HTR-8/SVneo (cell line): ENCODE results near the gene DRC1.
"Not testable (repeated sequence)": the region's sequence is repeated elsewhere in the genome, so short reads cannot be mapped to it uniquely, and the experiment has no call there.

Experiments used
- DNase-seq: peaks from one replicate; pipeline ENCODE4 v3.0.0; 2011; ENCODE audit warnings: low spot score, mixed read lengths; ENCODE audit not compliant: insufficient read length
- FAIRE-seq: peaks from 2 replicates; lab custom pipeline; 2011; peaks lifted over from hg19 to GRCh38; lab: Jason Lieb, UNC

Gene DRC1

DNA sequence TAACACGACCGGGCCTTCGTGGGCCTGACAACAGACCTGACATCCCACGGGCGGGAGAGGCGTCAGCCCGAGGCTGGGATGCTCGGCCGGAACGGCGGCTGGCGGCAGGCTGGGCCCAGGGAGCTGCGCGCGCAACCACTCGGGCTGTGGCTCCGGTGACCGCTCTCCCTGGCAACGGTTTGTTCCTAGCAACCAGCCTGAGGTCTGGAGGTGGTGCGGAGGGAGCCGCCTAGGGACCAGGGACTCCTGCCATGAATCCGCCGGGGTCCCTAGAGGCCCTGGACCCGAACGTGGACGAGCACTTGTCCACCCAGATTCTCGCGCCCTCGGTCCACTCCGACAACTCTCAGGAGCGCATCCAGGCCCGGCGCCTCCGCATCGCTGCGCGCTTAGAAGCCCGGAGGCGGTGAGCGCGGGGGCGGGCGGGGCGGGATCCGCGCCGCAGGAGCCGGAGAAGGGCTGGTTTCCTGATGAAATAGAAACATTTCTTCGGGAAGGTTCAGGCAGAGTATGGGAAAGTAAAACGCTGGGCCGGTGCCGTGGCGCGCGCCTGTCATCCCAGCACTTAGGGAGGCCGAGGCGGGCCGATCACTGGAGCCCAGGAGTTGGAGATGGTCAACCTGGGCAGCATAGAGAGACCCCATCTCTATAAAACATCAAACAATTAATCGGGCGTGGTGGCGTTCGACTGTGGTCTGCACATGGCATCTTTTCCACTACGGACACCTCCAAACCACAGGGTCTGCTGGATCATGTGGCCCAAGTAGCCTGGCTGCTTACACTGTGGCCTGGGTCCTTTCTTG lies at the start of gene DRC1:
Gene DRC1, plus strand, starts transcription at position 182 of the 803 bp plus-strand sequence. Its CDS starts 70 bp downstream, at position 252.
- DNase-seq (peak; percentile 80), FAIRE-seq (peak; percentile 81)

GRCh38 chr2:26352892-26353291 lies 48.8 kb upstream of the DRC1 start:
- DNase-seq (no peak), FAIRE-seq (no peak)

GRCh38 chr2:26354469-26354868 lies 47.3 kb upstream of the DRC1 start:
- not testable (repeated sequence) for FAIRE-seq, DNase-seq

DNA sequence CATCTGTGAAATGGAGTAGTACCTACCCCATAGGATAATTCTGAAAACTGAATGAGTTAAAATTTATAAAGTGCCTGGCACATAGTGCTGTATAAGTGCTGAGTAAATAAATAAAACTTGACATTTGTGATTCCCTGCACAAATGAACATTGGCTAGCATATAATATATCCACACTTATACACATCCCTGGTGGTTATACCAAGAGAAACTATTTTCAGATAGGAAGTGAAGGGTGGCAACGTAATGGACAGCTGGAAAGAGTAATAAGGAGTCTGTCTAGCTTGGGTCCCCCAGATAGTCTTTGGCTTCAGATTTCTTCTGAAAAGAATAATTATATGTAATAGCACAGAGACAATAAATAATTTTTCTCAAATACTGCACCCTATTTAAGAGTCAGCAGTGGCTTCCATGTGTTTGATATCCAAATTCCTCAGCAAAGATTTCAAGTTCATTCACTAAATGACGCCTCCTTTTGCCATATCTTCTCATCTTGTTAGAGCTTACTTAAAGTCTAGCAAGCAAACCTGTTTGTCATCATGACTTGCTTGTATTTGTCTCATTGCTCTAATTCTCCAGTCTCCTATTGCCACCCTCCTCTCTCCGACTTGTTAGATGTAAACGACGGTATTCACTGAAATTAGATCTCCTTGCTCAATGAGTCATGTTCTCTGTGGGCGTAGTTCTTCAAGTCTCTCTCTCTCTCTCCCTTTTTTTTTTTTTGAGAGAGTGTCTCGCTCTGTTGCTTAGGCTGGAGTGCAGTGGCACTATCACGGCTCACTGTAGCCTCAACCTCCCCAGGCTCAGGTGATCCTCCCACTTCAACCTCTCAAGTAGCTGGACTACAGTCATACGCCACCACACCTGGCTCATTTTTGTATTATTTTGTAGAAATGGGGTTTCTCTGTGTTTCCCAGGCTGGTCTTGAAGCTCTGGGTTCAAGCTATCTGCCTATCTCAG lies 46.4 kb upstream of the DRC1 start:
- peak; percentile 89 for DNase-seq
- FAIRE-seq = peak; percentile 63

DNA sequence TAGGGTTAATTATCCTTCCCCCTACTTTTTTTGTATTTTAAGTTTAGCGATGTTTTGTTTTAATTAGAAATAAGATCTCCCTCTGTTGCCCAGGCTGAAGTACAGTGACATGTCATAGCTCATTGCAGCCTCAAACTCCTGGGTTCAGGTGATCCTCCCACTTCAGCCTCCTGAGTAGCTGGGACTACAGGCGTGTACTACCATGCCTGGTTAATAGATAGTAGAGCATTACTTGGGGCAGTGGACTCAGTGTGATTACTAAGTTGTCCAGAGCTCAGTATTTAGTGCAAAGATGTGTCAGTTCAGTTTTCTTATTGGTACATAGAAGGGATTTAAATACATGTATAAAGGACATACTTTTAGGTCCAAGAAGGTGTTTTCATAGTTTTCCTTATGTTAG lies 45.6 kb upstream of the DRC1 start:
- FAIRE-seq (no peak), DNase-seq (no peak)

GRCh38 chr2:26356771-26357170 lies 44.9 kb upstream of the DRC1 start:
- DNase-seq (no peak), FAIRE-seq (no peak)

DNA sequence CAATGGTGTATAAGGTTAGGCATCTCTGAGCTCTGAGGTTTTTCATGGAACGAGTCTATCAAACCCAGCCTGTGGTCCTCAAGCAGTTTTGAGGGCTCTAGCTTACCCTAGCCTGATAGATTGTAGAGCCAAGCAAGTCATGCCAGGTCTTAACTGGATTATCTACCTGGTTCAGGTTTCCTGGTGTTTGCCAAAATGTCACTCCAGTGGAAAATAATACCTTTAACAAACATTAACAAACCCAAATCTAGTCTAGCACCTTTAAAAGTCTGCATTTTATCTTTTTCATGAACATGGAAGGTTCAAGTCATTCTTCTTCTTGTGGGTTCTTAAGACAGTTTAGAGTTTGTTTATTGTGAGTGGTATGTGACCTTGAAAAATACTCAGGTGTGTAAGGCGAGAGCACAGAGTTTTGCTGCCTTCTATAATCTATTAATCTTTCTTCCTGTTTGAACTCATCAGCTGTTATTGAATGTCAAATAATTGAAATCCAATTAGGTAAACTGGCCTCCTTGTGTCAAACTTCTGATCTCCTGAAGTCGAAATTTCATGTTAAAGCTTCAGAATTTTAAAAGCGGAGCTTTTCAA lies 41.7 kb upstream of the DRC1 start:
- DNase-seq (no peak), FAIRE-seq (no peak)

GRCh38 chr2:26363323-26363722 lies 38.4 kb upstream of the DRC1 start:
- DNase-seq (no peak), FAIRE-seq (peak; percentile 49)

DNA sequence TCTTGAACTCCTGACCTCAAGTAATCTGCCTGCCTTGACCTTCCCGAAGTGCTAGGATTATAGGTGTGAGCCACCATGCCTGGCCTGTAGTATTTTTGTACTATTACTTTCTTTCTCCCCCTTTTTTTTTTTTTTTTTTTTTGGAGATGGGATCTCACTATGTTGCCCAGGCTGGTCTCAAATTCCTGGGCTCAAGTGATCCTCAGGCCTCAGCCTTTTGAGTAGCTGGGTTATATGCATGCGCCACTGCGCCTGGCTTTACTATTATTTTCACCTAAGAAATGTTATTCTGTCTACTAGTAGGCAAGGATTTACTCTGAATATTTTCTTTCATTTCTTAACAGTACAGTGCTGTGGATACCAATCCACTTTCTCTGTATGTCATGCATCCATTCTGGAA lies 37.8 kb upstream of the DRC1 start:
- DNase-seq = no peak
- FAIRE-seq = no peak

- DNase-seq (no peak), FAIRE-seq (no peak)
These were observed 37.1 kb upstream of the DRC1 start for GRCh38 chr2:26364669-26365068.

- DNase-seq = no peak
- no peak for FAIRE-seq
These were observed 34.8 kb upstream of the DRC1 start for GRCh38 chr2:26366957-26367356.

GRCh38 chr2:26369664-26370063 lies 32.1 kb upstream of the DRC1 start:
- FAIRE-seq, DNase-seq: not testable (repeated sequence)

- FAIRE-seq, DNase-seq: not testable (repeated sequence)
These were observed 30.8 kb upstream of the DRC1 start for GRCh38 chr2:26370909-26371308.

DNA sequence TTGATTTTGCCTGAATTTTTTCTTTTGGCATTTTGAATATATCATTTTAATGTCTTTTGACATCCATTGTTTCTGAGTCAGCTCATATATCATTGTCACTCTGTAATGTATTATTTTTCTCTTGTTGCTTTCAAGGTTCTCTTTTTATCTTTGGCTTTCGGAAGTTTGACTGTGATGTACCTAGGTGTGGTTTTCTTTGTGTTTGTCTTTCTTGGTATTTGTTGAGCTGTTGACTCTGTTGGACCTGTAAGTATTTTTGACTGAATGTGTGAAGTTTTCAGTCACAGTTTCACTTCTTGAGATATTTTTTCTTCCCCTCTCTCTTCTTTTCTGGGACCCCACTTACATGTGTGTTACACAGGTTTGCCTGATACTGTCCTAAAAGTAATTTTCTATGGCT lies 24.9 kb upstream of the DRC1 start:
- FAIRE-seq (no peak), DNase-seq (no peak)

GRCh38 chr2:26380281-26380680 lies 21.4 kb upstream of the DRC1 start:
- DNase-seq = no peak

DNA sequence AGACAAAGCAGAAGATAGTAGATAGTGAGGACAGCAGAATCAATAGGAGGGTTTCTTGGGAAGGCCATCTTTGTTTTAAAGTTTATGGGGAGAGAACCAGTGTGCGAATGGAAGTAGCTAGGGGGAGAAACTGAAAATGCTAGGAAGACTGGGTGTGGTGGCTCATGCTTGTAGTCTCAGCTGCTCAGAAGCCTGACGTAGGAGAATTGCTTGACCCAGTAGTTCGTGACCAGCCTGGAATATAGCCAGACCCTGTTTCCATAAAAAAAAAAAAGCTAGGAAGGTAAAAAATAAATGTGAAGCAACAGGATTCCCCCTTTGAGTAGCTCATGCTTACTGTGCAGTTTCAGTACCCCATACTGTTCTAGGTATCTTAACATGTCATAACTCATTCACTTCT lies 19.2 kb upstream of the DRC1 start:
- no peak for DNase-seq
- no peak for FAIRE-seq

More at GRCh38 chr2:26380281-26380680, 21.4 kb upstream of the DRC1 start:
- no peak for FAIRE-seq

DNA sequence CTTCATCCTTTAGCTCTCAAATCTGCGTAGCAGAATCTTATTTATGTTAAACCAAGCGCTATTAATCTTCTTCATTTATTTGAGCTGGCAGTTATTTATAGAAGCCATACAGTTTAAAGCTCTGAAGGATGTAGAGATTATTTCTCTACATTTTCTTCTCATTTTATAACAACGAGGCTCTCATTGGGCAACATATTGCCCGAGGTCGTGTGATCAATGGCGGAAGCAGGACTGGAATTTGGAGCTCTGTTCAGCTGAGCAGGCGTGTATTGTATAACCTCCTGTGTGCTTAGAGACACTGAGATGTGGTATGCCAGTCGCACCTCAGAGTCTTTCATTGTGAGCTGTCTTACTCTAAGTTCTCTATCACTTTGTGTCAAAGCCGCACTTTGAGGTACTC lies 17.5 kb upstream of the DRC1 start:
- DNase-seq (no peak), FAIRE-seq (no peak)

DNA sequence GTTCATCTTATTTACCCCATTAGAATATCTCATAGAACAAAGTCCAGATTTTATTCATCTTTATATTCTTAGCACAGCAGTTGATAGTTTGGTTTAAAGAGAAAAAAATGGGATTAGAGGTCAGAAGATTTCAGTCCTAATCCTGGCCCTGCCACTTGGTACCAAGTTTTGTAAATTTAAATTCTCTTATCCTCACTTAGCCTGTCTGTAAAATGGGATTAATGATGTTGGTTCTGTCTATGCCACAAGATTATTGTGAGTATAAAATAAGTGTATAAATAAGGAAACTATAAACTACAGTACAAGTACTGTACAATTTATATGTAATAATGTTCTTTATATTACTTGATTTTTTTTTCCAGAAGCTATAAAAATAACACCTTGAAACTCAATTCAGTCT lies 17.1 kb upstream of the DRC1 start:
- DNase-seq = no peak
- no peak for FAIRE-seq

DNA sequence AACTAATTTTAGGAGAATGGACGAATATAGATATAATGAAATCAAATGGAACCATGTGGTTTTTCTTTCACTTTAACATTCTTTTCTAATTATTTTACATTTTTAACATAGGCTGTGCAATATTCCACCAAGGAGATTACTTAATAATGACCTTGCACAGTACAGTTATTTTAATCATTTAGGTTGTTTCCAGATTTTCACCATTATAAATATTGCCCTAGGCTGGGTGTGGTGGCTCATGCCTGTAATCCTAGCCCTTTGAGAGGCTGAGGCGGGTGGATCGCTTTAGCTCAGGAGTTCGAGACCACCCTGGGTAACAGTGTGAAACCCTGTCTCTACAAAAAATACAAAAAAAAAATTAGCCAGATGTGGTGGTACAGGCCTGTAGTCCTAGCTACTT lies 14.5 kb upstream of the DRC1 start:
- no peak for DNase-seq
- FAIRE-seq = no peak

DNA sequence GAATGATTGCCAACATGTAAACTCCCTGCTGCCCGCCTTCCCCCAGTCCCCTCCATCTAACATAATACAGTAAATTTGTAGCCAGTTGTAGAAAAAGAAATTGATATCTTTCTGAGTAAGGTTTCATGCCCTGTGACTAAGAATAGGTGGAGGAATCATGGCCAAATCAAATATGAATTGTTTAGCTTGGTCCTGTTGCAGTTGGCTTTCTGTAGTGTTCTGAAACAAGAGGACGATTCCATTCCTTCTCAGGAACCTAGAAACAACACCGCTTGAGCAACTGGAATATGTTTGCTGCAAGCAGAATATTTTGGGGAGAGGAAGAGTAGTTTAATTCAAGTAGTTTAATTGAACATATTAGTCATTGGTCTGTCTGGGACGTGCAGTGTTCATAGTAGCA lies 7.0 kb upstream of the DRC1 start:
- FAIRE-seq = no peak

DNA sequence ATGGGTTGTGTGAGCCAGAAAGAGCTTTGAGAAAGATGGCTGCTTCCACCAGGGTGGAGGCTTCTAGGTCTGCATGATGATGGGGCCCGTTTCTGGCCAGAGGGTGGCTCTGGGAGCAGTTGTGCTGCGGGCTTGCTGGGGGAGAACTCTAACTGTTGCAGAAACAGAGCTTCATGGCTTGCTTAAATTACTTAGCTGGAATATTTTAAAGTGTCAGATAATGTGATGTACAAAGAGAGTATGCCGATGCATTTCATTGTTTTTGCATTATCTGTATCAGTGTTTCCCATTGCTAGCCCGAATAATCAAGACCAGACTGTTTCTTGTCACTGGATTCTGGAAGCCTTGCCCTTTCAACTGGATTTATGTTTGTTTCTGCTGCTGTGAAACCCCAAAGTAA lies 6.3 kb upstream of the DRC1 start:
- FAIRE-seq (no peak), DNase-seq (no peak)

More for the DNA sequence above, 7.0 kb upstream of the DRC1 start:
- DNase-seq = no peak
